RWPE1 (cell line): ENCODE measurements around the gene PCGF3.
"Not testable (repeated sequence)": the region's sequence is repeated elsewhere in the genome, so short reads cannot be mapped to it uniquely, and the experiment has no call there.

ENCODE experiments used
- CTCF ChIA-PET: fragments of 350-600 bp; sonication (Branson Sonifier 250); formaldehyde crosslinking; extraction: SDS; loops from one replicate; lab custom pipeline; 2021; lab: Yijun Ruan, JAX
- POLR2A ChIA-PET: fragments of 400-600 bp; formaldehyde crosslinking; extraction: SDS; loops from one replicate; lab custom pipeline; 2020; ENCODE audit warnings: antibody characterized with exemption; ENCODE audit not compliant: low non-redundant PET; lab: Yijun Ruan, JAX
- DNase-seq: peaks from one replicate; pipeline ENCODE4 v3.0.0; 2012; ENCODE audit warnings: low spot score
- H3K27ac ChIP-seq: fragments of 450-650 bp; 2 replicates; pipeline ENCODE4 v1.5.1; 2017
- CTCF ChIP-seq: fragments of 450-650 bp; conservative IDR thresholded peaks from 2 replicates; pipeline ENCODE4 v1.5.1; 2017; ENCODE audit warnings: low read depth, mild to moderate bottlenecking

PCGF3 gene

GRCh38 chr4:687971-688853 lies 17.4 kb upstream of the PCGF3 start:
- POLR2A ChIA-PET: no interaction called here
- DNase-seq: no peak
- no peak for TF ChIP-seq CTCF
- peak overlapping the region; percentile 77 for H3K27ac ChIP-seq
- CTCF ChIA-PET: no interaction called here

DNA sequence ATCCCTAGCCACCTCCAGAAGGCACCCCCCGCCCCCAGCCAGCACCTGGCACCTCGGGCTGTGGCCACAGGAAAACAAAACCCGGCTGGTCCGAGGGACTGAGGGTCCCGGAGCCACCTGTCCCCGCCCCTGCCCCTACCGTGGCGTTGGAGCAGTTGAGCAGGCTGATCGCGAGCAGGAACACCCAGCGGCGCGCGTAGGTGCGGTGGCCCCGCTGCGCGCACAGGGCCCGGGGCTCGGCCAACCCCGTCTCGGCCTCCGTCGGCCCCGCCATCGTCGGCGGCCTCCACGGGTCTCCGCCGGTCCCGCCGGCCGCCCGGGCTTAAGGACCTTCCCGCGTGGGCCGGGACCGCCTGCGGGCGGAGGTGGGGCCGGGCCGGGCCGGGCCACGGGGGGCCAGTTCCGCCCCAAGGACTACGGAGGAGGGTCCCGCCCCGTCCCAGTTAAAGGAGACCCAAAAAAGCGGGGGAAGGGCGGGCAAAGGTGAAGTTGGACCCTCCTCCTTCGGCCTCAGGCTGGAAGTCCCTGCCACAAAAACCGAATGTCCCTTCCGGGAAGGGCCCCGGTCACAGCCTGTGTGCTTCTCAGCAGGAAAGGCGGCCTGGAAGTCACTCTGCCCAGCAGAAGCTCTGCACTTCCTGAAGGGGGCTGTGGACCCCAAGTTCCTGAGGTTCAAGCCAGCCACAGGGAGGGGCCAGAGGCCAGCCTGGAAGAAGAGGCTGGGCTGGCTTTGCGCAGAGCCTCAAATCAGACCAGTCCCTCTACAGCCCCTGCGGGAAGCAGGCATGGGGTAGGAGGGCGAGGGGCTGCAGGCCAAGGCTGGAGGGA lies 16.6 kb upstream of the PCGF3 start, which contains the start of gene SLC49A3:
TSS of gene SLC49A3 (minus strand) at position 298 of the 828 bp plus-strand sequence. CDS start at position 274, 24 bp downstream.
- TF ChIP-seq CTCF: no peak
- POLR2A ChIA-PET: no interaction called here

DNA sequence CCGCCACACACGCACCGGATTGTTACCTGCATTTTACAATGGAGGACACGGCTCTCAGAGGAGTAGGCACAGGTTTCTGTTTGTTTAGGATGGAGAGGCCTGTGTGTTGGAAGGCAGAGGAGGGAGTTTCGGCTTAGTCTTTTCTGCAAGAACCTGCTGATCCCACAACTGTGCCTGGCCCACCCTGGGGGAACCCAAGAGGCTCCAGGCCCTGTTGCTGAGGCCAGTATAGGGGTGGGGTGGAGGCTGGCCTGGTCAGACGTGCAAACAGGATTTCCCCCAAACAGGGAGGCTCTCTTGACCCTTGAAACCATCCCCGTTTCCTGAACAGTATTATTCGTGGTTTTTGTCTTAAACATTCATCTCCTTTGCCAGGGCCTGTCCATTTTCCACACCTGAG lies 15.9 kb upstream of the PCGF3 start:
- CTCF ChIA-PET: no interaction called here
- no peak overlapping the region for H3K27ac ChIP-seq
- no peak for TF ChIP-seq CTCF
- POLR2A ChIA-PET: no interaction called here
- no peak for DNase-seq

More for the DNA sequence above, 16.6 kb upstream of the PCGF3 start, which contains the start of gene SLC49A3:
- peak within 1 kb of the TSS; percentile 77 for H3K27ac ChIP-seq
- CTCF ChIA-PET: no interaction called here
- DNase-seq: no peak

DNA sequence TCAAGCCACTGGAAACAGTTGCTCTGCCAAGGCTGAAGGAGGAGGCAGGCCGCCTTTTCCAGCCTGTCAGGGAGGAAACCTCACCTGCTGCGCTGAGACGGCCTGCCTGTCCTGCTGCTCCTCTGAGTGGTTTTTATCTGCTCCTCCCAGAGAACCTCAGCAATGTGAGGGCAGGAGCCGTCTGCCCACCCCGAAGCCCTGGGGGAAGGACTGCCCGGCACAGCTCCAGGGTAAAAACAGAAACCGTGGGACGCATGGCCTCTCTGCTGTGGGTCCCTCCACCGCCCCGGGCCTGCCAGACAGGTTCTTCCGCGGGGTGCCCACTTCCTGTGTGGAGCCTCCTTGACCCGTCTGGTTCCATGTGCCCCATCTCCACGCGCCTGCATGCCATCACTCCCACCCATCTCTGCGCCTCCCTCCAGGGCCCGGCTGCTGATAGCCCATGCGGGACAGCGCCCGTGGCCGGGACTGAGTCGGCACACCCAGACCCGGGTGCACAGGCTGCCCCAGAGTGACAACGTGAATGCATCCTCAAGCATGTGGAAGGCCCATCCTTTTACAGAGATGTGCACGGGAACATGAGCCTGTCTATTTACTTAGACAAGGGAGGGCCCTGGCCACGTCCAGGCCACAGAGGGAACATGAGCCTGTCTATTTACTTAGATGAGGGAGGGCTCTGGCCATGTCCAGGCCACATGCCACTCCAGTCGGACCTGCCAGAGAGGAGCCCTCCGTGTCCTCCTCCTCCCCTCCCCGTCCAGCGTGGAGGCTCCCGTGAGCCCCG lies 12.7 kb upstream of the PCGF3 start:
- ChIA-PET POLR2A (no interaction called here), CTCF (no interaction called here)
- no peak for TF ChIP-seq CTCF
- DNase-seq: no peak
- no peak overlapping the region for H3K27ac ChIP-seq

DNA sequence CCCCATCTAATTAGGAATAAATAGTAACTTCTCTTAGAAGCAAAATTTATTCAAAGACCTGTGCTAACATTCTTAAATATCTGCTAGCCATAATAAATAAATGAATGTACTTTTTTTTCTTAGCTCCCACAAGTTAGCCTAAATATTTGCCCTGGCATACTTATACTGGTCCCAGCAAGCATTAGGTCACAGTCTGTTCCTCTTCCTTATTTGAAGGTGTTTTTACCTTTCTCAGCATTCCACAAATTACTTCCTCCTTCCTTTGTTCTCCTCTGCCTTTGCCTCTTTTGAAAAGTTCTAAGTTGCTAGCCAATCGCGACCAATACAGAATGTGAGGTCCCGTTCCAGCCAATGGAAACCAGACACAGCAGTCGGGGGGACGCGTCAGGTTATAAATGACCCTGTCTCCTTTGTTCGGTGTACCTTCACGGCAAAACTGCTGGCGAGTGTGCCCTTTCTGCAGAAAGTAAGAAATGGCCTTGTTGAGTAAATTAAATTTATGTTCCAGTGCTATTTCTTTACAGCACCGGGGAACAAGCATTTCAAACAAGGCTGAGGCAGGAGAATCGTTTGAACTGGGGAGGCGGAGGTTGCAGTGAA lies 11.2 kb upstream of the PCGF3 start:
- CTCF ChIA-PET, DNase-seq, POLR2A ChIA-PET, H3K27ac ChIP-seq: not testable (repeated sequence)

GRCh38 chr4:699816-700580 lies 5.6 kb upstream of the PCGF3 start:
- no peak for TF ChIP-seq CTCF
- ChIA-PET CTCF (interaction anchor here (1.4 kb wide), 1 partner anchor 16 kb away, joined by 3 read pairs; no protein-coding TSS in a partner anchor), POLR2A (no interaction called here)
- peak overlapping the region; percentile 74 for H3K27ac ChIP-seq
- no peak for DNase-seq
